Left lung (tissue), 10 donors: ENCODE measurements around the gene NEURL3. TPM values are rescaled to one million over a fixed set of nuclear protein-coding genes. Genes with fewer than 3 reads are reported as not detected.

Source experiments
- ATAC-seq: fragments of 200-7000 bp; cut with Tn5 transposase; one replicate; pipeline ENCODE4 v1.9.1; 2020; ENCODE audit warnings: moderate library complexity
- DNase-seq, 4 donors: peaks; one replicate each; pipeline ENCODE4 v3.0.0-alpha.2; 2013 to 2020
- H3K27ac ChIP-seq, 2 donors: fragments of 200-600 bp; sonication (generic) in 1 of 2; one replicate each; pipeline versions ENCODE4 v1.5.0 to v1.8.0; 2020 to 2021
- H3K27me3 ChIP-seq, 2 donors: fragments of 200-600 bp; sonication (generic) in 1 of 2; one replicate each; pipeline versions ENCODE4 v1.5.0 to v1.8.0; 2020 to 2021
- H3K36me3 ChIP-seq, 2 donors: fragments of 200-600 bp; sonication (generic) in 1 of 2; one replicate each; pipeline versions ENCODE4 v1.5.0 to v1.8.0; 2020 to 2021
- H3K4me1 ChIP-seq, 2 donors: fragments of 200-600 bp; one replicate each; pipeline ENCODE4 v1.8.0; 2021
- H3K4me3 ChIP-seq, 2 donors: fragments of 200-600 bp; sonication (generic) in 1 of 2; one replicate each; pipeline versions ENCODE4 v1.5.0 to v1.8.0; 2020 to 2021; ENCODE audit warnings: mild to moderate bottlenecking in 1 of 2
- H3K9me3 ChIP-seq, 2 donors: fragments of 200-600 bp; sonication (generic) in 1 of 2; one replicate each; pipeline versions ENCODE4 v1.5.0 to v1.8.0; 2020 to 2021
- intact Hi-C, 2 donors: fragments of 100-400 bp; cut with DNase I; formaldehyde crosslinking; loops; one replicate each; pipeline versions ENCODE4 v1.11.2 to v1.14.2; 2022
- polyA plus RNA-seq, 6 donors: library from polyadenylated mRNA; unstranded; fragments of 120-200 nt; gene quantifications; one replicate each; pipeline ENCODE4 v1.2.1, GENCODE V29; 2013; ENCODE audit not compliant: insufficient read length in 6 of 6
- total RNA-seq, 2 donors: library from RNA; stranded (reverse); fragmentation: NEBNext Ultra II Directional; extraction: Animal tissue kit (Norgen Biotek cat#: 25700); gene quantifications; one replicate each; pipeline ENCODE4 v1.2.1, GENCODE V29; 2021
- TF ChIP-seq, protein P1 (sequence below), 2 donors: fragments of 200-600 bp; sonication (generic) in 1 of 2; IDR thresholded peaks; one replicate each; pipeline versions ENCODE4 v1.5.0 to v1.8.0; 2021; ENCODE audit warnings: antibody characterized with exemption in 2 of 2
- donor health status: DM: no; HTN: yes; CAD: no.
- donor health status: DM: no; HTN: no; CAD: no.

The NEURL3 gene
- total and polyA plus RNA-seq, 8 donors, result 0.18 to 0.62 (median 0.32) TPM

DNA sequence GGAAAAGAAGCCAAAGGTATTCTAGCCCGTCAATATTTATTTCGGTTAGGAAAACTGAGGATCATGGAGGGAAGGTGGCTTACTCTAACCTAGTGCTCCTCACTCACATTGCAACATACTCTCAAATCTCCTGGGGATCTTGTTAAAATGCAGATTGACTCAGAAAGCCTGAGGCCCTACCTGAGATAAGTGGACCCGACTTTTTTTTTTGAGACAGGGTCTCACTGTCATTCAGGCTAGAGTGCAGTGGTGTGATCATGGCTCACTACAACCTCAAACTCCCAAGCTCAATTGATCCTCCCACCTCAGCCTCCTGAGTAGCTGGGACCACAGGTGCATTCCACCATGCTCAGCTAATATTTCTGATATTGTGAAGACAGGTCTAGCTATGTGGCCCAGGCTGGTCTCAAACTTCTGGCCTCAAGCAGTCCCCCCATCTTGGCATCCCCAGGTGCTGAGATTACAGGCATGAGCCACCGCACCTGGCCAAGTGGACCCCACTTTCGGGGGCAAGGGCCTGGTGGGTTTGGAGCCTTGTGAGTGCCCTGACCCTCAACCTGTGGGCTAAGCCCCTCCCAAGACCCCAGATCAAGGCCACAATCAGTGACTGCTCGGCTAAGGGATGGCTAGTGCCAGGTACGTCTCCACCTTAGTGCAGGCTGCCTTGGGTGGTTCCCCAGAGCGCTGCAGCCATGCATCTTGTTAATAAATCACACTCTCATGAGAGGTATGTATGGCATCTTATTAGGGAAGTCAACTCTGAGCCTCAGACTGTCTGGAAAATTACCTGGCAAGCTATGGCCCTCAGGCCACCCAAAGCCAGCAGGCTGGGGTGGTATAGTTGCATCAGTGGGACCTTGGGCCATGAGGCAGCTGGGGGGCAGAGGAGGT lies 1.1 kb upstream of the NEURL3 start:
- no peak overlapping the region for H3K4me3 ChIP-seq
- DNase-seq (no peak), ATAC-seq (no peak)
- H3K9me3 ChIP-seq, result no peaks in the 10 kb centered on the region
- TF ChIP-seq, protein P1, sequence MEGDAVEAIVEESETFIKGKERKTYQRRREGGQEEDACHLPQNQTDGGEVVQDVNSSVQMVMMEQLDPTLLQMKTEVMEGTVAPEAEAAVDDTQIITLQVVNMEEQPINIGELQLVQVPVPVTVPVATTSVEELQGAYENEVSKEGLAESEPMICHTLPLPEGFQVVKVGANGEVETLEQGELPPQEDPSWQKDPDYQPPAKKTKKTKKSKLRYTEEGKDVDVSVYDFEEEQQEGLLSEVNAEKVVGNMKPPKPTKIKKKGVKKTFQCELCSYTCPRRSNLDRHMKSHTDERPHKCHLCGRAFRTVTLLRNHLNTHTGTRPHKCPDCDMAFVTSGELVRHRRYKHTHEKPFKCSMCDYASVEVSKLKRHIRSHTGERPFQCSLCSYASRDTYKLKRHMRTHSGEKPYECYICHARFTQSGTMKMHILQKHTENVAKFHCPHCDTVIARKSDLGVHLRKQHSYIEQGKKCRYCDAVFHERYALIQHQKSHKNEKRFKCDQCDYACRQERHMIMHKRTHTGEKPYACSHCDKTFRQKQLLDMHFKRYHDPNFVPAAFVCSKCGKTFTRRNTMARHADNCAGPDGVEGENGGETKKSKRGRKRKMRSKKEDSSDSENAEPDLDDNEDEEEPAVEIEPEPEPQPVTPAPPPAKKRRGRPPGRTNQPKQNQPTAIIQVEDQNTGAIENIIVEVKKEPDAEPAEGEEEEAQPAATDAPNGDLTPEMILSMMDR (IDR thresholded peaks at IDR 0.05), result no peak
- intact Hi-C loops, result loop anchor here in 1 of 2 donors (5.0 kb wide), 1 partner anchor 99 kb away; no protein-coding TSS in a partner anchor
- no peak overlapping the region for H3K27ac ChIP-seq
- H3K36me3 ChIP-seq, result no peaks in the 10 kb centered on the region
- peaks cover 0 to 18% of the 10 kb centered on the region in 2 donors for H3K27me3 ChIP-seq
- peaks cover 19 to 55% of the 10 kb centered on the region in 2 donors for H3K4me1 ChIP-seq

DNA sequence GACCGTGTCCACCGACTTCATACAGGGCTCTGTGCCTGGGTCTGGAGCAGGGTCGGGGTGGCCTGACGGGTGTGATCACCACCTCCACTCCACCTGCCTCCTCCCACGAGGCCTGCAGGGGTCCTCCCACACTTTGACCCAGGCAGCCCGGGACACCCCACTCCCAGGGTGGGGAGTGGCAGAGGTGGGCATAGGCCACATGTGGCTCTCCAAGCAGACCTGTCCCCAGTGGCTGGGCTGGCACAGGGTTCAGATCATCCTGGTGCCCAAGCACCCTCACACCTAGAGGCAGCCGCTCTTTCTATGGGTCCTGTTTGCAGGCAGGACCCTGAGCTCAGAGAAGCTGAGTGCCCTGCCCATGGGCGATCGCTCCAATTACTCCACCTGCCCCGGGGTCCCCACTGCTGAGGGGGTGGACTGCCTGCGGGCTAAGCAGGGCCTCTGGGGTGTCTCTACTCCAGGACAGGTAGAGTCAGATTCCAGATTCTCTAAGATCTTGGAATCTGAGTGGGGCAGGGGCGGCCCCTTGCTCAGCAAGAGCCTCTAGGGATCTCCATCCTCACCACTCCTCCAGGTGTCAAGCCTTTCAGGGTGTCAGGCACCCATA lies 1.4 kb downstream of the NEURL3 start:
- Histone ChIP-seq H3K27ac (no peak overlapping the region), H3K4me3 (no peak overlapping the region), H3K36me3 (no peaks in the 10 kb centered on the region), H3K27me3 (peaks cover 9 to 32% of the 10 kb centered on the region in 2 donors), H3K4me1 (peaks cover 16 to 47% of the 10 kb centered on the region in 2 donors), H3K9me3 (no peaks in the 10 kb centered on the region)
- DNase-seq, result no peak
- ATAC-seq, result no peak
- intact Hi-C loops, result no loop called here
- TF ChIP-seq, protein P1 (IDR thresholded peaks at IDR 0.05), result no peak

DNA sequence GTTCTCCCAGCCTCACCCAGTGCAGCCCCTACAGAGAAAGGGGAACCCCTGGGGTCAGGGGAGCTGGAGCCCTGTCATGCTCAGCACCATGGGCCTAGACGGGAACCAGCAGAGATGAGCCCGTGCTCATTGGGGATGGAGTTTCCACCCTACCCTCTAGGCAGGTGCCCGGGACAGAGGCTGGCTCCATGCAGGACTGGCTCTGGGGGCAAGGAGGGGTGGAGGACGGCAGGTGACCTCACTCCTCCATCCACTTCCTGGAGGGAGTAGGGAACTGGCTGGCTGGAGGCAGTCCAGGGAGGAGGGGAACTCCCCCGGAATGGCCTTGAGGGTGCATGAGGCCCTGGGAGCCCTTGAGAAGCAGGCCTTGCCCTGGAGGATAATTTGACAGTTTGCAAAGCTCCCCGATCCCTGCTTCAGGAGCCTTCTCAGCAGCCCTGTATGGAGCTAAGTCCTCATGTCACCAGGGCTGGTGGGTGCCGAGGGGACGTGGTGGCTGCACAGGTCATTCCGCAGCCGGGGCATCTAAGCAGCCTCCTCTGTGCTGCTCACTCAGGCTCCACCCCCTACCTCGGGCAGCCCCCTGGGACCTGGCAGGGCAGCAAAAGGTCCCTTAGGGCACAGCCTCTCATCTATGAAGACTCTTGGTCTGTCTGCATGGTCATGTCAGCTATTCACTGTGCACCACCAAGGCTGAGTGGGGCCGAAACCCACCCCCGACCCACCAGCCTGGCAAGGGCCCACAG lies 2.1 kb downstream of the NEURL3 start:
- Histone ChIP-seq H3K4me3 (no peak overlapping the region), H3K27ac (peak overlapping the region in 1 of 2 donors; percentile 41), H3K4me1 (peaks cover 12 to 40% of the 10 kb centered on the region in 2 donors), H3K9me3 (no peaks in the 10 kb centered on the region), H3K27me3 (peaks cover 9 to 28% of the 10 kb centered on the region in 2 donors), H3K36me3 (no peaks in the 10 kb centered on the region)
- TF ChIP-seq, protein P1 (IDR thresholded peaks at IDR 0.05), result no peak
- intact Hi-C loops, result no loop called here
- DNase-seq (no peak), ATAC-seq (peak; percentile 10)

DNA sequence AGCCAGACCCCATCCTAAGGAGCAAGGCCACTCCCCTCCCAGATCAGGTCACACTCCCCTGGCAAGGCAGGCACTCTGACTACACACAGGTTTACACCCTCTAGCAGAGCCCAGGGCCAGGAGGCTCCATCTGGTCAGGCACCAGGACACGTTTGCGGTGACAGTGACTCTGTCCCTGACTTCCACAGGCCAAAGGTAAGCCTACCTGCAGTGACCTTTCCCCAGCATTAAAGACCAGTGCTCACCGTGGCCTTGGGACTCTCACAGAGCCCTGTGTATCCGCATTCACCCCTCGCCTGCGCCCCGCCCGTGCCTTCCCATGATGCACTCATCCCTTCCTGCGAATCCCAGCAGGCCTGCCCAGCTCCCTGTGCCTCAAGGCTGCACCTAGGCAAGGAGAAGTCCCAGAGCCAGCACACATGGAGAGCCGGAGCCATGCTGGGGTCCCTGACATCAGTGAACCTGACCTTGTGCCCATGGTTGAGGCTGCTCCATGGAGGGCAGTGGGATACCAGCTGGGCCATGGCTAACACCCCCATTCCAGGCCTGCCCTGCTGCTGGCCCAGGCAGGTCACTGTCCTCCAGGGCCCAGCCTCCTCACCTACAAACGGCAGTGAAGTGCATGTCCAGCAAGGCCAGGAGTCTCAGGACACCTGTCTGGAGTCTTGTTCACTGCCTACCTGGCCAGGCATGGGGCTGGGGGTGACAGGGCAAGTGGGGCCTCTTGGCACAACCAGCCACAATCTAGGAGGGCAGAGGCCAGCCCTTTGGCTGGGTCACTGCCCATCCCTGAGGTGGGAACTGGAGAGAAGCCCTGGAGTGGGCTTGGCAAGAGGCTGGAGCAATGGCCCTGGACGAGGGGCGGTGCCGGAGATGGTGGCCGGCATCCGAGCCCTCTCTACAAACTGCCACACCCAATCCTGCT lies 3.0 kb downstream of the NEURL3 start:
- TF ChIP-seq, protein P1 (IDR thresholded peaks at IDR 0.05), result no peak
- Histone ChIP-seq H3K27ac (peak overlapping the region in 1 of 2 donors; percentile 41), H3K36me3 (no peaks in the 10 kb centered on the region), H3K27me3 (peaks cover 9 to 28% of the 10 kb centered on the region in 2 donors), H3K4me3 (no peak overlapping the region), H3K9me3 (no peaks in the 10 kb centered on the region), H3K4me1 (peaks cover 6 to 32% of the 10 kb centered on the region in 2 donors)
- DNase-seq (no peak), ATAC-seq (no peak)
- intact Hi-C loops, result no loop called here
